T-helper 2 cell (primary cell): ENCODE data around the gene COL20A1.
A peak's percentile ranks its signal among the peaks of the same experiment; 100 is the strongest.

Experiments used
- DNase-seq, 5 experiments: peaks; one replicate each; pipeline versions ENCODE4 v3.0.0 to v3.0.0-alpha.2; 2012 to 2022

Gene COL20A1

DNA sequence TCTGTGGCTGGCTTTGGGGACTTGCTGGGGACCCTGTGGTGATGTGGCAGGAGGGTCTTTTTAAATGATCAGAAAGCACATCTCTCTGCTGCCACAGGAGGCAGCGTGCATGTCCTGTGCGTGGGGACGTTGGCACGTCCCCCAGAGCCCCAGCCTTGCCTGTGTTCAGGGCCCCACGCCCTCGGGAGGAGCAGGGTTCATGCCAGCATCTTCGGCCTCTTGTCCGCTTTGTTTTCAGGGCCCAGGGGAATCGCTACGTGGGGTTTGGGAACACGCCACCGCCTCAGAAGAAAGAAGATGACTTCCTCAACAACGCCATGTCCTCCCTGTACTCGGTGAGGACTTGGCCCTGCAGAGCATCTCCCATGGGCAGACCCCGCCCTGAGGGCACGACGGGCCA, 14.3 kb upstream of the COL20A1 start:
- no peak for DNase-seq

DNA sequence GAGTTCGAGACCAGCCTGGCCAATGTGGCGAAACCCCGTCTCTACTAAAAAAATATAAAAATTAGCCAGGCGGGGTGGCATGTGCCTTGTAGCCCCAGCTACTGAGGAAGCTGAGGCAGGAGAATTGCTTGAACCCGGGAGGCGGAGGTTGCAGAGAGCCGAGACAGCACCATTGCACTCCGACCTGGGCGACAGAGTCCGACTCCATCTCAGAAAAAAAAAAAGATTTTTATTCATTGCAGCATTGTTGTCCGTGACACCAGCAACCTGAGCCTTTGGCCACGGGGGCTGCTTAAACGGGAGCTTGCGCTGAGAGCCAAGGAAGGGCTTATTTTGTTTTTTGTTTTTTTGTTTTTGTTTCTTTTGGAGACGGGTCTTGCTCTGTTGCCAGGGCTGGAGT, 13.1 kb upstream of the COL20A1 start:
- no peak for DNase-seq

DNA sequence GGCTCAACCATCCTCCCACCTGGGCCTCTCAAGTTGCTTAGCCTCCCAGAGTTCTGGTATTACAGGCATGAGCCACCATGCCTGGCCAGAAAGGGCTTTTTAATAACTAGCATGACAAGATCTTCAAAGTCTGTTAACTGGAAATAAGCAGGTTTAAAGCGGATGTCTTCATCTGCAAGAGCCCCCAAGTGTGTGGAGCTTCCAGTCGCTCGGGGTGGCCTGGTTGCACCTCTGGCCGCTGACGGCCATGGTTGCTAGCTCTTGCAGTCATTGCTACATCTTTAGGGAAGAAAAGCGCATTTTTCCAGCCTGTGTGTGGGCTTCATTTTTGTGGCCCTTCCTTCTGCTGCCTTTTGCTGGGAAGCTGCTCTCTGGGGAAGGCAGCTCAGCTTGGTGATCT, 12.6 kb upstream of the COL20A1 start:
- no peak for DNase-seq

DNA sequence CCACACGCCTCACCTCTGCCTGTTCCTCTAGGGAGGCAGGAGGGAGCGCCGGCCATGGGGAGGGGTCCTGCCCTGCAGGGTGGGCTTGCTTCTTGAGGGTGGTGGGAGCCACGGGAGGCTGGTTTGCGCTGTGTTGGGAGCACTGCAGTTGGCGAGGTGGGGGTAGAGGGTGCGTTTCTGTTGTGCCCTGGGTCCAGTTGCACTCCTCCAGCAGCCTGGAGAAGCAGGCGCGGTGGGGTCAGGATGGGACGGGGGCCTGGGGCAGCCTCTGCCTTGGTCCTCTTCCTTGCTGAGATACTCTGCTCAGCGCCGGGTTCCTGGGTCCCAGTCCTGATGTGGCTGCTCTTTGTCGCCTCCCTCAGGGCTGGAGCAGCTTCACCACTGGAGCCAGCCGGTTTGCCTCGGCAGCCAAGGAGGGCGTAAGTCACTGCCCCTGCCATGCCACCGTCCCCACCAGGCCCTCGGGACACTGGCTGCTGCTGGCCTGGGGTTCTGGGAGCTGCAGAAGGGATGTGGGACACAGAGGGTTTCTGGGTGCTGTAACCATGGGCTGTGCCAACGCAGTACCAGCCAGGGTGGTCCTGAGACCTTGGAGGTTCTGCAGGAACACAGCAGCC, 11.9 kb upstream of the COL20A1 start:
- no peak for DNase-seq

DNA sequence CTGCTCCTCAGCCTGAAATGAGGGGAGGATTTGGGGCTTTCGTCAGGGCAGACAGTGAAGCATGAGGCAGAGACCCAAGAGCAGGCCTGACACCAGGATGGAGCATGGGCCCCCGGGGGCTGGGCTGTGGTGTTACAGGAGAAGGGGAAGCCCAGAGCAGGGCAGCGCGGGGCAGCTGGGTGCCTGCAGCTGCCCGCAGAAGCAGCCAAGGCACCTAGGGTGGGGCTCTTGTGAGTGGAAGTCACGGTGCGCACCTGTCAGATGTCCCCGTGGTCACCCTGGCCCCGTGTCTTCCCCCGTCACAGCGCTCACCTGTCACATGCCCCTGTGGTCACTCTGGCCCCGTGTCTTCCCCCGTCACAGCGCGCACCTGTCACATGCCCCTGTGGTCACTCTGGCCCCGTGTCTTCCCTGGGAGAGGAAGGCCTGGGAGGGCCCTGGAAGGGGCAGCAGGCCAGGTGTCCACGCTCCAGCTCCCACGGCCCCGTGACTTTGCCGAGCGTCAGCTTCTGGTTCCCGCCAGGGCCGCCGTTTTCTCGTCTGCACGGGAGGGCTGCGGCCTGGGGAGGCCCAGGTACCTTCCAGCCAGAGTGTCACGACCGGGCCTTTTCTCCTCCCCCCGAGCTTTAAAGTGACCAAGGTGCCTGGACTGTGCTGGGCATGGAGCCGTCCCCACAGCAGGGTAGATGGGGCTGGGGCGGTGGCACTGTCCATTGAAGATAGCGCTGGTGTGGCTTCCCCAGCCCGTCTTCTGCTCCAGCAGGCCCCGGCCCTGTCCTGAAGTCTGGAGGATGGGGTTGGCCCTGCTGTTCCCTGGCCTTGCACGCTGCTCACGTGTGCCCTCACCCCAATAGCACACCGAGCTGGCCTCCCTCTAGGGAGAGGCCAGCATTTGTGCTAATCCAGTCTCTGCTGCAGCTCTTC, 11.0 kb upstream of the COL20A1 start:
- no peak for DNase-seq

DNA sequence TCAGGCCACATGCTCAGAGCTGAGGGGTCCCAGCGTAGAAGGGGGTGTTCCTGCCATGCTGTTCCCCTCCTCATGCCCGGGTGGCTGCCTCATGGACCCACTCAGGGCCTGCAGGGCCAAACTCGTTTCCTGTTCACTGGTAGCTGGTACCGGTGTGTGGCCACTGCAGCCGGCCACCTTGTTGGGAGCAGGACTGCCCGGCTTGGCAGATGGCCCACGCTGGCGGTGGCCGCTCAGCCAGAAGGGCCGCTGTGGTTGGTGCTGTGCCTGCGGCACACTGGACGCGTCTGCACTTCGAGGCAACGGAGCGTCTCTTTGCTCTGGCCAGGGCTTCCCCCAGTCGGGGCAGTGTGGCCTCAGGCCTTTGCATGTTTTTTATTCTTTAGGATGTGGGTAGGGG, 10.0 kb upstream of the COL20A1 start:
- no peak for DNase-seq

DNA sequence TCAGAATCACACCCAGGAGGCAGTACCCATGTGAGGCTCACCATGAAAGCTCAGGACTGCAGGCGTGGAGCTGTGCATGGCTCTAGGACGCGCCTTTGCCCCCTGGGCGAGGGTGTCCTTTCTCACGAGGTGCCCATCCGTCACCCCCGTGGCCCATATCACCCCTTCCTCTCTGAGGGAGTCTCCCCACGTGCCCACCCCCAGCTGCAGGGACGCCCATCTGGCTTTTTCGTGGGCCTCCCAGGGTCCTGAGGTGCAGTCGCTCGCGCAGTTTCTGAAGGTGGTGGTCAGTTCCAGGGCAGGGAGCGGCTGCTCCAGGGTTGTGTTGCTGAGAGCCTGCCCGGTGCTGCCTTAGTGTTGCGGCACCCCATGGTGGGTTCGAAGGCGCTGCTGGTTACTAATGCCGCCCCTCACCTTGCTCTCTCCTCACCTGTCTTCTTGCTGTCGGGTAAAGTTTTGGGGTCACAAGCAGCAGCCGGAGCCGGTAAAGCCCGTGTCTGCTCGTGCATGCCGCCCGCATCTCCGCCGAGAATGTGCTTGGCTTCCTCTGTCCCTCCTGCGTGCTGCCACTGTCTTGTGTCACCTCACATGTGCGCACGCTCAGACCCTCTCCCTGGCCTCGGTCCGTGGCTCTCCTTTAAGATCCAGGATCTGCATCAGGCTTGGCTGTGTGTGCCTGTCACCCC, 9.4 kb upstream of the COL20A1 start:
- DNase-seq, result peak in 1 of 5 experiments; percentile 17

DNA sequence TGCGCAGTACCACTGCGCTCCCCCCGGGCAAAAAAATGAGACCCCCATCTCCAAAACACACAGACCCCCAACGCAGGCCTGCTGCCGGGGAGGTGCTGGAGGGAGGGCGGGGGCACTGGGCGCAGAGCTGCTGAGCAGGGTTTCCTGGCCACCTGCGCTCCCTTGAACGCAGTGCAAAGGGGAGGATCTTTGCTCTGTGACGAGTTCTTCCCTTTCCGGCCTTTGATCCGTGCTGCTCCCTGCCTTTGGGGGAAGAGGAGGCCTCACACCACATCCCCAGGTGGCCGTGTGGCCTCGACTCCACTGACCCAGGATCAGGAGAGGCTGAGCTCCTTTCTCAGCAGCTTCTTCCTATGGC, 8.9 kb upstream of the COL20A1 start:
- DNase-seq, result peak in 1 of 5 experiments; percentile 59

DNA sequence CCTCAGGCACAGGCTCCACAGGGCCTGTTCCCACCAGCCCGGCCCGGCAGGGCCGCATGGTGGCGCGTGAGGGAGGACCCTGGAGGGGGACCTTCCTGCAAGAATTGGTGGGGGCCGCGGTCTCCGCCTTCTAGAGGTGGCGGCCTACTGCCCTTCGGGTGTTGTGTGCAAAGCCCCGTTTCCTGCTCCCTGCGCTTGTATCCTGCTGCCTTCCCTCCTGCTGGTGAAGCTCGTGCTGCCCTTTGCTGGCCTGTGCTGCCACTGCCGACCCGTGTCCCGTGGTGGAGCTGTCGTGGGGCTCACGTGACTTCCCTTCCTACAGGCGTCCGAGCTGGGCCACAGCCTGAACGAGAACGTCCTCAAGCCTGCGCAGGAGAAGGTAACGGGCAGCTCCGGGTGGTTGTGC, 8.4 kb upstream of the COL20A1 start:
- peak in 1 of 5 experiments; percentile 26 for DNase-seq

DNA sequence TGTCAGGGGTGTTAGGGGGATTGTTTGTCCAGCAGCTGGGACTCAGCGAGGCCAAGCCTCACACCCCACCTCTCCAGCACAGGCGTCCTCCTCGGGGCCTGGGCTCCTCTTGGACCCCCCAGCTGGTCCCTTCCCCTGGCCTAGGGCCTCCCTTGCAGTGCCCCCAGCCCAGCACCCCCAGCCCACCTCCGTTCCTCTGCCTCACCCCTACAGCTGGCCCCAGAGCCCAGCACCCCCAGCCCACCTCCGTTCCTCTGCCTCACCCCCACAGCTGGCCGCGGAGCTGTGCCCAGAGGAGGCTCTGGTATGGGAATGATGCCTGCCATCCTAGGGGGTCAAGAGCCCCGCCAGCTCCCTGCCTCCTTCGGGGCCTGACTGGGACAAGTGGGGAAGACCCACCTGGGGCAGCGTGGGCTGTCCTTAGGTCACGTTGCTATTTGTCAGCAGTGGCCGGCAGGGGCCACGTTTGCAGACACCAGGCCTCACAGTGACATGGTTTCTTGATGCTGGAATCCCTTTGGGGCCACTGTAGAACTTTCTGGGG, 7.9 kb upstream of the COL20A1 start:
- no peak for DNase-seq

DNA sequence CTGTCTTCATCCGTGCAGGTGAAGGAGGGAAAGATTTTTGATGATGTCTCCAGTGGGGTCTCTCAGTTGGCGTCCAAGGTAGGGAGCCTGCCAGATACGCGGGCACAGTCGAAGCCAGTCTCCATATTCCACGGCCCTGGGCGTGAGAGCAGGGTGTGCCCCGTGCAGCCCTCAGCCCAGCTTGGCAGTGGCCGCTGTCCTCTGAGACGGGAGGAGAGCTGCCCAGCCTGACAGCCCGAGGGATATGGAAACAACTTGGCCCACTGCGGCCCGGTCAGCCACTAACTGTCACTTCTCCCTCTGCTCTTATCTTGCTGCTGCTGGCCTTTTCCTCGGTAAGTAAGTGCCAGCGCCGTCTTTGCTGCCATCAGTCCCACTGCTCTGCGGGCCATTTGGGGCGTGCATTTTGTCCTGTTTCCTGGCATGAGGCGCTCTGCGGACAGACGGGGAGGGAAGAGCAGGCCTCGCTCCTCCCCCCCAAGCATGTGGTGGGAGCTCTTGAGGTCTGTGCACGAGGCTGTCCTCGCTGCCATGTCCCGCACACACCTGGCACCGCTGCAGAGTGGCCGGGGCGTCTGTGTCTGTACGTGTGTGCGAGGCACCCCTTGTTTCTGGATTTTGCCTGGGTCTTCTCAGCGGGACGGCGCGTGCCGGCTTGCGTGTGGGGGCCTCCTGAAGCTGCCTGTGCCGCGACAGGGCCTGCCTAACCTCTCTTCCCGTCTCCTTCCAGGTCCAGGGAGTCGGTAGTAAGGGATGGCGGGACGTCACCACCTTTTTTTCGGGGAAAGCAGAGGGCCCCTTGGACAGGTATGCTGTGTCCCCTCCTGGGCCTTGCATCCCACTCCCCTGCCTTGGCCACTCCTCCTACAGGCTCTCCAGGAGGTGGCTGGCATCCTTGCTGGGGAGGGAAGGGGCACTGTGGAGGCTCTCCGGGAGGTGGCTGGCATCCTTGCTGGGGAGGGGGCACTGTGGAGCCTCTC, 7.1 kb upstream of the COL20A1 start:
- DNase-seq, result no peak

DNA sequence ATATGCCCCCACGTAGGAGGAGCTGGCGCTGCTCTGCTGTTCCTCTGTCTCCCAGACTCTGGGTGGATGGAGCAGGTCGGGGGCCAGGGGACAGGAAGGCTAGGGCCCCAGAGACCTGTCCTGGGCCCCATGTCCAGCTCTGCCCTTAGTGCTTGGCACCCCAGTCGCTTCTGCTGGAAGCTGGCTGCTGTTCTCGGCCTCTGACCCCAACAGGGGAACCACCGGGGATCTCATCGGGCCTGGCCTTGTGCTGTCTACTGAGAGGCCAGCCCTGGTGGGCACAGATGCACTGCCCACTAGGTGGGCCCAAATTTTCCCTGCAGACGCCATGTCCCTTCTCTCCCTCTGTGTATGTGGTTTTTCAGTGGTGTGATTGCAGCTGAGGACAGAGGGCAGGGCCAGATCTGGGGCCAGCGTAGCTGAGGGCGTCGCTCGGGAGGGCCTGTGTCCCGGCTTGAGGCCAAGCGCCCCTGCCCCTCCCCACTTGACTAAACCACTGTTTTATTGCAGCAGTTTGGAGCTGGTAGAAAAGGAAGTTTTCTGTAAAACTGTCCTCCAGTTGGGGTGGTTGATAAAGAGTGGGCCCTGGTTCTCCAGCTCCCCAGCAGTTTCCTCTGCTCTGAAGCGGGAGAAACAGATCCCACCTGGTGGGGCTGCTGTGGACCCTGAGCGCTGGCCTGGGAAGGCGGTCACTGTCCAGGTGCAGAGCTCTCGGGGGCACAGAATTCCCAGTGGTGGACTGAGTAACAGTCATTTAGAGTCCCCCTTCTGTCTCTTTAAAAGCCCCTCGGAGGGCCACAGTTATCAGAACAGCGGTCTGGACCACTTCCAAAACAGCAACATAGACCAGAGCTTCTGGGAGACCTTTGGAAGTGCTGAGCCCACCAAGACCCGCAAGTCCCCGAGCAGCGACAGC, 5.9 kb upstream of the COL20A1 start:
- DNase-seq, result no peak

DNA sequence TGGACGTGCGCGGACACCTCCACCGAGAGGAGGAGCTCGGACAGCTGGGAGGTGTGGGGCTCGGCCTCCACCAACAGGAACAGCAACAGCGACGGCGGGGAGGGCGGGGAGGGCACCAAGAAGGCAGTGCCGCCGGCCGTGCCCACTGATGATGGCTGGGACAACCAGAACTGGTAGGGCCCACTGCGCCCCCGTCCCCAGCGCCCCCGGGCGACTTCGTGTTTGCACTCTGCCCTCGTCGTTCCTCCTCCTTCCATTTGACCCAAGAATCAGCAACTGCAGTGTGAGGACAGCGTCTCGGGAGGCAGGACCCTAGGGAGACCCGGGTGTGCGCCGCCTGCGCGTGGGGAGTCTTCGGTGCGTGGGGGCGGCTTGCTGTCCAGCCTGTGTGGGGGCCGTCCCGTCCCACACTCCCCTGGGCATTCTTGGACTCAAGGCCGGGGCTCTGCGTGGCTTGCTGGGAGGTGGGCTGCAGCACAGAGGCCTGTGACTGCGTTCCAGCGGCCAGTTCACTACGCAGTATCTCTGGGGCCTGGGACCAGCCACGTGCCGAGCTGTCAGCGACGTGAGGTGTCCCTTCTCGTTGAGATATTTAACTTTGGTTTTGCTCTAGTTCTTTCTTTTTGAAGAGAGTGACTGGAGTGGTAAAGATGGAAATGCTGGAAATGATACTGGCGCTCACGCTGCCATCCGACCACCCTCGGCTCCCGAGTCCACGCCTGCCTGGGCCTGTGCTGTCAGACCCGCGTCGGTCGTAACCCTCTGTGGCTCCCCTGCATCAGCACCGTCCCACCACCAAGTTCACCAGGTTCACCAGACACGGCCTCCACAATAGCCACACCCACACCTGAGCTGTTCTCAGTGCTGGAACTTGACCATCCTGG, 5.0 kb upstream of the COL20A1 start:
- DNase-seq, result no peak

DNA sequence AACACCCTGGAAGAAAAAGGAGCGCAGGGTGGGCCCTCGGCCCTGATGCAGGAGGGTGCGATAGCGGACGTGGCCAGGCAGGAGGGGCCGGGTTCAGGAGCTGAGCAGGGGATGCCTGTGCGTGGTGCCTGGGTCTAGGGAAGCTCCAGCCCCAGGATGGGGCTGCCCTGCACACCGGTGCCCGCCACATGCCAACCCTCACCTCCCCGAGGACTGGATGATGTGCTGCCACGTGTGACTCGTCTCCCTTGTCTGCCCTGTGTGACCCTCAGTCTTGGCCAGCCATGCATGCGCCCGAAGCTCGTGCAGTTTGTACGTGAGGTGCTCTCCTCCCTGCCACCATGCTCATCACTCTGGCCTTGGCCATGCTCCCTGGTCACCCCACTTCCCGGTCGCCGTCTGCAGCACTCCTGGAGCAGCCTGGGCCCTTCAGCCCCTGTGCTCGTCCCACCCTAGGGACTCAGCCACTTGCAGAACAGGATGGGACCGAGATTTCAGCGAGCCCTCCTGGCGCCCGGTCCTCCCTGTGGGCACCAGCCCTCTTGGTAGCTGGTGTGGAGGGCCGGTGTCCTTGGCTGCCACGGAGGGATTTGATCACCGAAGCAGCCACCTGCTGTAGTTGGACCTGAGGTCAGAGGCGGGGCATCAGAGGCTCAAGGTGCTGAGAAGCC, 4.3 kb upstream of the COL20A1 start:
- no peak for DNase-seq

DNA sequence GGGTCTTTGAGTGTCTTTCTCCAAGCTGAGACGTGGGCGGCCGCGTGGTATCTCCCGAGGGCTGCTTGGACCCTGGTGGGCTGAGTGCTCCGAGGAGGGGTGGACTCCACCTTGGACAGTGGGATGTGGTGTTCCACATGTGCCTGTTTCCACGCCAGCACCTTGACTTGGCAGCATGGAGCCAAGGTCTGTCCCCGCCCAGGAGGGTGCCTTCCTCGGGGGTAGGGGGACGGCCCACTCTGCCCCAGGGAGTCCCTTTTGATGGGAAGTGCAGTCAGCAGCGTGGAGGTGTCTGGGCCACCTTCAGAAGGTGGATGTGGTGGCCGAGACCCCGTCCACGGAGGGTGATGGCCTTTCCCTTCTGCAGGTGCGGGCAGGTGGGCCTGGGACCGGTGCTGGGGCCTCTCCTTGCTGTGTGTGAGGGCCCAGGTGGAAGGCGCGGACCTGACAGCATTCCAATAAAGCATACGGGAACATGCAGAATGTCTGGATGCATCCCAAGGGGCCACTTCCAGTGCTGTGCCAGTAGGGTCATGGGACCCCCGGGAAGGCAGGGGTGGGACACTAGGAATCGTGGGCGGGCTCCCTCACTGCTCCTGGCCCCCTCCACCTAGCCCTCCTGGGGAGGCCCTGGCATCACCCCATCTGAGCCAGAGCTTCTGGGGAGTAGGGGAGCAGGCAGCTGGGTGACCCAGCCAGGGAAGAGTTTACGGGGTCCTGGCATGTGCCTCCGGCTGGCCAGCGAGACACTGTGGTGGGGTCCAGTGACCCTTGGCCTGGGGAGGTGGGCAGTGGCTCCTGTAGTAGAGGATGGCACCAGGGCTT, 3.5 kb upstream of the COL20A1 start:
- DNase-seq, result no peak

DNA sequence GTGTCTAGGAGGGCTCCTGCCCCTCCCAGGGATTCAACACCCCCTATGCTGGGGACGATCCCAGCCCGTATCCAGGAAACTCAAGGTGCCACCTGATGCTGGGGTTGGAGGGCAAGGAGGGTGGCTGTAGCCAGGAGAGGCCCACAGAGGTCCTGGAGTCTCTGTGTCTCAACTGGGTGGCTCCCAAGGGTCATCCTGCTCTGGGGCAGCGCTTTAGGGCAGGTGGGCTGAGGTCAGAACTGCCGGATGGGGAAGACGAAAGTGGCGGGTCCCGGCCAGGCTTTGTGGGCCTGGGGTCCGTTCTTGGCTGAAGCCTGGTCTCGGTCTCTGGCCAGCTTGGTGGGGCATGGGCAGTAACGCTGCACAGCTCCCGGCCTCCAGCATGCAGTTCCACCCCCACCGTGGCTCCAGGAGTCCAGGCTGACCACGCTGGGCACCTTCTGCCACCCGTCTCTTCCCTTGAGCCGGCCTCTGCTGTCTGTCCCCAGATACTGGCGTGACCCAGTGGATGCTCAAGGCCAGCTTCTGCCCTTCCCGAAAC, 2.8 kb upstream of the COL20A1 start:
- DNase-seq, result no peak

DNA sequence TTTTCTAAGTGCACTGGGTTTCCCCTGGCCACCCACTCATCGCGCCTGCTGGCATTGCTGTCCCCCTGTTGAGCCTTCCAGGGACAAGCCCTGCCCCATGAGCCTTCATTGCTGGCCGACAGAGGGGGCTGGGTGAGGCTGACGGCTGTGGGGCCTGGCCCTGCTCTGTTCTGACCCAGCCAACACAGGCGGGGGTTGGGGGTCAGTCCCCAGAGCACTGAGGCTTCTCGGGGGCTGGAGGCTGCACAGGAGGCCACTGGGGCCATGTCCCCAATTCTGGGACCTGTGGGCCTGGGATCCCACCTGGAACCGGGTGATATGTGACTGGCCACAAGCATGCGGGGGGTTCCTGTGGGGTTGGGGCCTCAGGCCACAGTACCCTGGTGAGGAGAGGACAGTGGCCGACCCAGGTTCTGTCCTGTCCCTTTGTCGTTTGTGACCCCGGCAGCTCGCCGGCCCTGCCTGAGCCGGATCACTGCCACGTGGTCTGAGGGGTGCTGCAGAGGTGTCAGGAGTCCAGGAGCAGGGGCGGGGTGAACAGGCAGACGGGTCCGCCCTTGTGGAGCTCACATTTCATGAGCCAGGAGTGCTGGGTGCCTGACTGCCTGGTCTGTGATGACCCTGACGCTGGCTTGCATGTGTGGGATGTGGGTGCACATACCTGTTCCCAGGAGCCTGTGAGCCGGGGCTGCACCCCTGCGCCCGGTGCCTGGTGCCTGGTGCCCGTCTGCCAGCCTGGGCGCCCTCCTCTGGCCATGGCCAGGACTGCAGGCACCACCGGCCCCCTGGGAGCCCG, 2.1 kb upstream of the COL20A1 start:
- peak in 4 of 5 experiments; percentile 37 to 59 (median 45) for DNase-seq
